ENCODE measurements around the gene NSUN3.

Gene NSUN3

GRCh38 chr3:94171954-94172353 lies 109.1 kb downstream of the NSUN3 start:
- no peak overlapping the region for H2AFZ ChIP-seq (ENCODE audit: low read depth, low read length)
- H3K4me1 ChIP-seq (ENCODE audit: insufficient read depth, low read length): no peaks in the 10 kb centered on the region
- H3K9me3 ChIP-seq (ENCODE audit: insufficient read depth, low read length, severe bottlenecking): no peaks in the 10 kb centered on the region
- no peak overlapping the region for H3K9ac ChIP-seq (ENCODE audit: low read depth, low read length)
- no peak overlapping the region for H3K27ac ChIP-seq (ENCODE audit: low read length)
- no peaks in the 10 kb centered on the region for H3K36me3 ChIP-seq (ENCODE audit: insufficient read depth, low read length)
- H3K79me2 ChIP-seq (ENCODE audit: insufficient read depth, low read length): no peaks in the 10 kb centered on the region
- no peak overlapping the region for H3K4me2 ChIP-seq (ENCODE audit: insufficient read depth, low read length)
- H3K27me3 ChIP-seq (ENCODE audit: insufficient read depth, low read length, poor library complexity): no peaks in the 10 kb centered on the region
- H4K20me1 ChIP-seq (ENCODE audit: insufficient read depth, low read length): no peaks in the 10 kb centered on the region
- DNase-seq: no peak
- TF ChIP-seq EZH2 (IDR thresholded peaks at IDR 0.05; ENCODE audit: borderline replicate concordance, low read depth, low read length, severe bottlenecking): no peak
- TF ChIP-seq, protein P1, sequence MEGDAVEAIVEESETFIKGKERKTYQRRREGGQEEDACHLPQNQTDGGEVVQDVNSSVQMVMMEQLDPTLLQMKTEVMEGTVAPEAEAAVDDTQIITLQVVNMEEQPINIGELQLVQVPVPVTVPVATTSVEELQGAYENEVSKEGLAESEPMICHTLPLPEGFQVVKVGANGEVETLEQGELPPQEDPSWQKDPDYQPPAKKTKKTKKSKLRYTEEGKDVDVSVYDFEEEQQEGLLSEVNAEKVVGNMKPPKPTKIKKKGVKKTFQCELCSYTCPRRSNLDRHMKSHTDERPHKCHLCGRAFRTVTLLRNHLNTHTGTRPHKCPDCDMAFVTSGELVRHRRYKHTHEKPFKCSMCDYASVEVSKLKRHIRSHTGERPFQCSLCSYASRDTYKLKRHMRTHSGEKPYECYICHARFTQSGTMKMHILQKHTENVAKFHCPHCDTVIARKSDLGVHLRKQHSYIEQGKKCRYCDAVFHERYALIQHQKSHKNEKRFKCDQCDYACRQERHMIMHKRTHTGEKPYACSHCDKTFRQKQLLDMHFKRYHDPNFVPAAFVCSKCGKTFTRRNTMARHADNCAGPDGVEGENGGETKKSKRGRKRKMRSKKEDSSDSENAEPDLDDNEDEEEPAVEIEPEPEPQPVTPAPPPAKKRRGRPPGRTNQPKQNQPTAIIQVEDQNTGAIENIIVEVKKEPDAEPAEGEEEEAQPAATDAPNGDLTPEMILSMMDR (IDR thresholded peaks at IDR 0.05; ENCODE audit: borderline replicate concordance, extremely low read depth, low read length, poor library complexity, severe bottlenecking): no peak
- no peak overlapping the region for H3K4me3 ChIP-seq (ENCODE audit: low read depth in 1 of 2, low read length in 2 of 2)
- no peak for ATAC-seq (ENCODE audit: insufficient read depth, low read depth)

- Histone ChIP-seq H3K4me3 (ENCODE audit: low read depth in 1 of 2, low read length in 2 of 2) (no peak overlapping the region), H2AFZ (ENCODE audit: low read depth, low read length) (no peak overlapping the region), H3K27ac (ENCODE audit: low read length) (no peak overlapping the region), H3K79me2 (ENCODE audit: insufficient read depth, low read length) (no peaks in the 10 kb centered on the region), H3K9ac (ENCODE audit: low read depth, low read length) (no peak overlapping the region), H3K36me3 (ENCODE audit: insufficient read depth, low read length) (no peaks in the 10 kb centered on the region), H3K9me3 (ENCODE audit: insufficient read depth, low read length, severe bottlenecking) (no peaks in the 10 kb centered on the region), H3K4me2 (ENCODE audit: insufficient read depth, low read length) (no peak overlapping the region), H4K20me1 (ENCODE audit: insufficient read depth, low read length) (no peaks in the 10 kb centered on the region), H3K27me3 (ENCODE audit: insufficient read depth, low read length, poor library complexity) (no peaks in the 10 kb centered on the region), H3K4me1 (ENCODE audit: insufficient read depth, low read length) (no peaks in the 10 kb centered on the region)
- TF ChIP-seq, protein P1 (IDR thresholded peaks at IDR 0.05; ENCODE audit: borderline replicate concordance, extremely low read depth, low read length, poor library complexity, severe bottlenecking): no peak
- no peak for TF ChIP-seq EZH2 (IDR thresholded peaks at IDR 0.05; ENCODE audit: borderline replicate concordance, low read depth, low read length, severe bottlenecking)
- ATAC-seq (ENCODE audit: insufficient read depth, low read depth) (no peak), DNase-seq (no peak)
Observed at GRCh38 chr3:94172695-94173310, 109.9 kb downstream of the NSUN3 start.

DNA sequence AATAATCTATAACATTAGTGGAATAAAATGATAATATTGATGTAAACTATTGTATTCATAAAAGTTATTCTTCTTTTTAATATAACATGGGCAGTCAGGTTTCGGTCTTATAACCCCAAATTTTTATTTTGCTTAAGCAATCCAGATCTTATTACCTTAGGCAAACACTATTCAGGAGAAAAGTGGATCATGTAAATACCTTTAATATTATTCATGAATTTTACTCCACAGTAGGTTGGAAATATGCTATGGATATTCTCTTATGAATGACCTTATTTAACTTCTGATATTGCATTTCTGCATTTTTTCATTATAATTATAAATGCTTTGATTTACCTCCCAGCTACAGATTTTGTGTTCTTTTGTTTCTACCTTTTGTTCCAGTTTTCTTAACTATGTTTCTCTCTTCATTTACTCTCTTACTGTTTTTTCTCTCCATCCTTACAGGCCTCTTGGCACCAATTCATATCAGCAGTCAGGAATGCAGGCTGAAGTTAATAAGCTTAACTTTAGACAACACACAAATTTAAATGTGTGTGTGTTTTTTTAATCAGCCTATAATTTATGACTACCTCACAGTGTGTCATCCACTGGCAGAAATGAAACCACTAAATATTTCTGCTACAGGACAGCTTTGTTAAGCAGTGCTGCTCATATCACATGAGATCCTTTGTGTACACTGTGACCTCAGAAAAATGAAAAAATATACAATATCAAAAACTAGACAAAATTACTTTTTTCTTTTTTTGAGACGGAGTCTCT lies 111.0 kb downstream of the NSUN3 start:
- Histone ChIP-seq H3K79me2 (ENCODE audit: insufficient read depth, low read length) (no peaks in the 10 kb centered on the region), H3K9ac (ENCODE audit: low read depth, low read length) (no peak overlapping the region), H3K27ac (ENCODE audit: low read length) (no peak overlapping the region), H4K20me1 (ENCODE audit: insufficient read depth, low read length) (no peaks in the 10 kb centered on the region), H3K36me3 (ENCODE audit: insufficient read depth, low read length) (no peaks in the 10 kb centered on the region), H3K4me1 (ENCODE audit: insufficient read depth, low read length) (no peaks in the 10 kb centered on the region), H2AFZ (ENCODE audit: low read depth, low read length) (no peak overlapping the region), H3K4me2 (ENCODE audit: insufficient read depth, low read length) (no peak overlapping the region), H3K27me3 (ENCODE audit: insufficient read depth, low read length, poor library complexity) (no peaks in the 10 kb centered on the region), H3K4me3 (ENCODE audit: low read depth in 1 of 2, low read length in 2 of 2) (no peak overlapping the region), H3K9me3 (ENCODE audit: insufficient read depth, low read length, severe bottlenecking) (no peaks in the 10 kb centered on the region)
- DNase-seq (no peak), ATAC-seq (ENCODE audit: insufficient read depth, low read depth) (no peak)
- no peak for TF ChIP-seq EZH2 (IDR thresholded peaks at IDR 0.05; ENCODE audit: borderline replicate concordance, low read depth, low read length, severe bottlenecking)
- TF ChIP-seq, protein P1 (IDR thresholded peaks at IDR 0.05; ENCODE audit: borderline replicate concordance, extremely low read depth, low read length, poor library complexity, severe bottlenecking): no peak

All from DND-41 (cell line).